Activated gamma-delta T cell treated with Interleukin-2 at 50 U/mL for 16 hours (primary cell): ENCODE results near the gene REPIN1.
A peak's percentile ranks its signal among the peaks of the same experiment; 100 is the strongest.
"Not testable (repeated sequence)": the region's sequence is repeated elsewhere in the genome, so short reads cannot be mapped to it uniquely, and the experiment has no call there.

Experiments
- DNase-seq: peaks from one replicate; pipeline ENCODE4 v3.0.0-alpha.2; 2020

The REPIN1 gene

GRCh38 chr7:150378115-150378852, 9.7 kb downstream of the REPIN1 start:
- DNase-seq: peak; percentile 45

DNA sequence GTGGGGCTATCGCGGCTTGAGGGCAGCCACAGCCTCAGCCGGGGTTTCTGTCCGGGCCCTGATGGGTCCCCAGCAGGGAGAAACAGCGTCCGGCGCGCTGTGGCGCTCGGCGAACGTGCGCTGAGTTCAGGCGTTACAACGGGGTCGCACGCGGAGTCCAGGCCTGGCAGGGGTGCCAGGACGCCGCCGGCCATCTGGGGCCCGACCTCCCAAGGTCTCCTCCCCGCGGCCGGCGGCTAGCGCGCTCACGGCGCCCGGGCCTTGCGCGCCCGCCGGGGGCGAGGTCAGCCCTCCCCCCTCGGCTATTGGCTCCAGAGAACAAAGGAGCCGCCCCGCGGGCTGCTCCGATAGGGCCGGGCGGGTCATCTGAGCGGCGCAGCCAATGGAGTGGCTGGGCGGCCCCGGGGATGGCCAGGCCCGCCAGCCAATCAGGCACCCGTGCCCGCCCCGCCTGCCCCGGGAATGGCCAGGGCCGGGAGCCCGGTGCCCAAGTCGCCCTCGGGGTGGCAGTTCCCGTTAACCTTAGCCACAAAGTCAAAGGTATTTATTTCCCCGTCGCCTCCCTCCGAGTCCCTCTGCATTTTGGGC, 10.3 kb downstream of the REPIN1 start, which contains the start of gene ZNF775:
ZNF775 (plus strand) TSS at position 478 of the 588 bp plus-strand sequence. CDS start 9,141 bp downstream, outside the sequence.
- DNase-seq: peak; percentile 90

DNA sequence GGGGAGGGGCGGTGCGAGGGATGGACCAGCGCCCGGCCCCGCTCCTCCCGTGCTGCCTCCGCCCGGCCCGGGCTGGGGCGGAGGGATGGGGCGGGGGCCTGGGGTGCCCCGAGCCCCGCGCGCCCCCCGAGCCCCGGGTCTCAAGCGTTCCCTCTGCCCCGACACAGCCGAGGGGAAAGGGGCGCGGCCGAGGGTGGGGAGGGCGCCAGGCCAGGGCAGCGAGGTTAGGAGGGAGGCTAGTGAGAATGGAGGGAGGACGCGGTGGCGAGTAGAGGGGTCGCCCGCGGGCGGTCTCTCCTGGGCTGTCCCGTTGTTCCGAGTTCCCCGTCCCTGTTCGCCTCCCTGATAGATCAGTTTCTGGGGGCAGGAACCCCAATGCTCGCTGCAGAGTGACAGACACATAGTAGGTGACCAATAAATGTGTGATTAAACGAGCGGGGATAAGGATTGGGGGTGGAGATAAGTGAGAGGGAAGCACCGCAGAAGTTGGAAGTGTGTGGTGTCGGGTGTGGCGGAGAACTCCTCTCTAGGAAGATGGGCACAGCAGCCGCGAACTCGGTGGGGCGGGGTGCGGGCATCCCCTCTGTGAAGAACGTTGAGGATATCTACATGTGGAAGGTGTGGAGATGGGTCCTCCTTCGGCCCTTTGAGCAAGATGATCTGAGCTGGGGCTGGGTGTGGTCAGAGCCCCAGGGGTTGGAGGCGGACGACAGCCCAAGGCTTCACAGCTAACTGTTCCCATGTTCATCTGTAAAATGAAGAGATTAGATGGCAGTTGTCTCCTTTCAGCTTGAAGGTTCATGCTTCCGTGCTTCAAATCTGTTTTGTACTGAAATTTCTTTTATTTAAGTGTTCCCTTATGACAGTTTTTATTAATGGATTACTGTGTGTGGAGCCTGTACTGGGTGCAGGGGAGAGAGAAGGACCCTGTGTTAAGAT, 11.1 kb downstream of the REPIN1 start:
- no peak for DNase-seq

DNA sequence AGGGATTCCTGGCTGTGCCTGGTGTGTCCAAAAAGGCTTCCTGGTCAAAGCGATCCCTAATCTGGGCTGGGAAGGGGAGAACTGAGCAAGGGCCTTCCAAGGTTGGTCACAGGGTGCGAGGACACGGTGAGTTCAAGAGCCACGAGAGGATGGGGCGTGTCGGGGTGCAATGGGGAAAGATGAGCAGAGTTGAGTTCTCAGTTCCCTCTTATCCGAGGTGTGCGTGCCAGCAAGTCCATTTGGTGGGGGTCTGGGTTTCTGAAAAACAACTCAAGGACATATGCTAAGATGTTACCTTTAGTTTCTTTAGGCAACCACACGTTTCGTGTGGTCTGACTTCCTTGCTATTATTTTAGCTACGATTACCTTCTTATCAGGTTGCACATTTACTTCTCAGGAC, 11.8 kb downstream of the REPIN1 start:
- DNase-seq: no peak

GRCh38 chr7:150381096-150381495, 12.5 kb downstream of the REPIN1 start:
- no peak for DNase-seq

- DNase-seq: no peak
Observed at GRCh38 chr7:150381785-150382122, 13.1 kb downstream of the REPIN1 start.

DNA sequence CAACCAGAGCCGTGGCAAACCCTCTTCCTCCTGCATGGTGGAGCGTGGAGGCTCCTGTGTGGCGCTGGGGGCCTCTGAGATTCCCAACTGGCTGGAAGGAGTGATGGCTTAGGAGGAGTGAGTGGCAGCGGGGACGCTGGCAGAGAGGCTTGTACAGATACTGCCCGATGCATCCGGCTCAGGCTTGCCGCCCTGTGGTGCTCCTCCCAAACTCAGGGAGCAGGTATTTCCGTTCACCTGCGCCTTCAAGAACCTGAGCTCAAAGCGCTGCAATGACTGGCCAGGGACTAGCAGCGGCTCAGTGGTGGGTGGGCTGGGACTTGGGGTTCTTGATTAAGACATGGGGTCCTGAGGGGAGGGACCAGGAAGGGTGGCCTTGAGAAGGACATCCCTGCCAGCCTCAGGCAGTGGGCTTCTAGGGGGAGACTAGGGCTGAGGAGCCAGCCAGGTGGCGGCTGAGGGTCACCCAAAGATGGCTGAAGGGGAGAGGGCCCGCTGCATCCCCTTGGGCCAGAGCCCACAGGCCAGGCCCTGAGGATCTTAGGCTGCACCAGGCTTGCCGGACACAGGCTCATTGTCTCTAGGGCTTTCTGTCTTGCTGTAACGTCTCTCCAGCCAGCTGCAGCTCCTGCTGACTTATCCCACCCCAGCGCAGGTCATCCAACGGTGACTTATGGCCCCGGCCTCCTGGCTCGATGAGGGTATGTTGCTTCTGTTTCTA, 13.7 kb downstream of the REPIN1 start:
- no peak for DNase-seq

DNA sequence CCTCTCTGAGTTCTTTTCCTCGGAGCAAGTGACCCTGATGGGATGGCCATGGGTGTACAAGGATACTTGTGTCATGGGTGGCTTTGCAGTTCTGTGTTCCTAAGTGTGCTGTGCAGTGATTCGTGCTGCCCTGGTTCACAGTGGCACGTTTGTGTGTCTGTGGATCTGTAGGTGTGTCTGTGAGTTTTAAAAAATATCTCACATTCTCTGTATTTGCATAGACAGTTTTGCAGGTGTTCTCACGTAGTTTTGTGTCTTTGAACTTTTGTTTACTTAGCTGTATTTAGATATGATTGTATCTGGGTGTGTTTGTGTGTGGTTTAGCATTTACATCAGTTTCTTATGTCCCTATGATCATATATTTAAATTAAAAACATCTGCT, 14.2 kb downstream of the REPIN1 start:
- DNase-seq: no peak

DNA sequence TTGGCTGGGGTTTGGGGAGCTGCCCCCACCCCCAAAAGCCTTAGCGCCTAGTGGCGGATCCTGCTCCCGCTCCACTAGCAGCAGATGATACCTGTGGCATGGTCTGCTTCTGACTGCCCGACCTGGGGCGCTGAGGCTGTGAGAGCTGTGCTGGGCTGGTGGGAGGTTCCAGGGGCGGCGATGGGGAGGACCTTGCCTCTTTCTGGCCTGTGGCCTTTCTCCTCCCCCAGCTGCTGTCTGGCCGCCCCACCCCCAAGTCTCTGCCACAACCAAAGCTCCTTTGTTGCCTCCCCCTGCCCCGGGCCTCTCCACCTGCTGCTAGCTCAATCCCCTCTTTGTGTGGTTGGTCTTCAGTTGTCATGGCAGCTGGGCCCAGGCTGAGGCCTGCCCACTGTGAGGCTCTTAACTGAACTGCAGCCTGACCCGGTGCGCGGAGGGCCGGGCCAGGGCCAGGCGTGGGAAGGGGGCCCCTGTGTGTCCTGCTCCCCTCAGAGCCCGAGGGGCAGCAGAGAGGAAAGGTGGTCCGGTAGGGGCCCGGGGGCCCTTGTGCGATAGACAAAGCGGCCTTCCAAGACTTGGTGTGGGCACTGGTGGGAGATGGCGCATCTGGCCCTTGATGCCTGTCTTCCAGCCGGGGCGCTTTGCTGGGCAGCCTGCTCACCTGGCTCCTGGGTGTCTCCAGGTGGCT, 15.2 kb downstream of the REPIN1 start:
- no peak for DNase-seq

- no peak for DNase-seq
Observed at GRCh38 chr7:150384406-150385301, 16.0 kb downstream of the REPIN1 start.

DNA sequence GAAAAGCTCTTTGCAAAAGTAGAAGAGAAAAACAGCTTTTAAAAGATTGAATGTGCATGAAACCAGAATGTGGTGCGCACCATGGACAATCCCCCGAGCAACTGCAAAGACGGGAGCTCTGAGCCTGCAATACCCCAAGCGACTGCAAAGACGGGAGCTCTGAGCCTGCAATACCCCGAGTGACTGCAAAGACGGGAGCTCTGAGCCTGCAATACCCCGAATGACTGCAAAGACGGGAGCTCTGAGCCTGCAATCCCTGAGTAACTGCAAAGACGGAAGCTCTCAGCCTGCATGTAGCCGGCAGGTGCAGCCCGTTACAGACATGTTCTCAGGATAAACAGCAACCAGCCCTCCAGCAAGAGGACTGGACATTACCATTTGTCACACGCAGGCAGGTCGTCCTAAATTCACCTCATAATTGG, 16.7 kb downstream of the REPIN1 start:
- DNase-seq: no peak

DNA sequence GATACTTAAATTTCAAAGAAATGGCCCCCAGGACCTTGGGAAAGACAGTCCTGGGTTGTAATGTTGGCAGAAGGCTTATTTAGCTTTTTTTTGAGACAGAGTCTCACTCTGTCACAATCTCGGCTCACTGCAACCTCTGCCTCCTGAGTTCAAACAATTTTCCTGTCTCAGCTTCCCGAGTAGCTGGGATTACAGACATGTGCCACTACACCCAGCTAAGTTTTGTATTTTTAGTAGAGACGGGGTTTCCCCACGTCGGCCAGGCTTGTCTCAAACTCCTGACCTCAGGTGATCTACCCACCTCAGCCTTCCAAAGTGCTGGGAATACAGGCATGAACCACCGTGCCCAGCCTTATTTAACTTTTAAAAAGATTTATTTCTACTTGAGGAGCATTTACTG, 17.3 kb downstream of the REPIN1 start:
- DNase-seq: not testable (repeated sequence)

DNA sequence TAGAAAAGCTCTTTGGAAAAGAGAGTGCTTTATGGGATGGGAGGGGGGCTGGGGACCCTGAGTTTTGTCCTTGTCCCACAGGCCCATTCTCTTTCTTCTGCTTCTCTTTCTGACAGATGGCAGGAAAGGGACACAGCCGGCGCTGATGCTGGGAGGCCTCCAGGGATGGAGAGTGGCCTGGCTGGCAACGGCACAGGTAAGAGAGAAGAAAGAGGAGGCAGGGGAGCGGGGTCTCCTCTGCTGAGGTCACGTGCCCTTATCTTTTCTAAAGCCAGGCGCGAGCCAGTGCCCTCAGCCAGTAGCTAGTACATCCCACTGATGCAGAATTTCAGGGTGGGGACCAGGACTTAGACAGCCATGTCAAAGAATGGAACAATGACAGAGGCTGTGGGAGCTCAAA, 19.7 kb downstream of the REPIN1 start:
- DNase-seq: no peak

GRCh38 chr7:150388709-150389531, 20.3 kb downstream of the REPIN1 start:
- DNase-seq: no peak

- DNase-seq: no peak
Observed at GRCh38 chr7:150389532-150389816, 20.9 kb downstream of the REPIN1 start.

DNA sequence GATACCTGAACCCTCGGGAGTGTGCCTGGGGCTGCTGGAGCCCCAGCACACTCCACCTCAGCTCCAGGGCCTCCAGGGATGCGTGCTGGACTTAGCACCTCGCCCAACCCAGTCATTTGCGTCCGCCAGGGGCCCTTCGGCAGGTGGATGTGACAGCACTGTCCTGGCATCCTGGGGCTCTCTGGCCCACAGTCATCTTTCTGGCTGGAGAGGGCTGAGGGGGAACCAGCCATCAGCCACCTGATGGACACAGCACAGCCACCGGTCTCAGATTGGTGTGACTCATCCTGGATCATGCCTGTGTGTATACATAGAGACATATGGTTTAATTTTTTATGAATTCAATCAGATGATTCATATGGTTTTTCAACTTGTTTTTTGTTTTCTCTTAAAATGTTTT, 21.6 kb downstream of the REPIN1 start:
- no peak for DNase-seq

DNA sequence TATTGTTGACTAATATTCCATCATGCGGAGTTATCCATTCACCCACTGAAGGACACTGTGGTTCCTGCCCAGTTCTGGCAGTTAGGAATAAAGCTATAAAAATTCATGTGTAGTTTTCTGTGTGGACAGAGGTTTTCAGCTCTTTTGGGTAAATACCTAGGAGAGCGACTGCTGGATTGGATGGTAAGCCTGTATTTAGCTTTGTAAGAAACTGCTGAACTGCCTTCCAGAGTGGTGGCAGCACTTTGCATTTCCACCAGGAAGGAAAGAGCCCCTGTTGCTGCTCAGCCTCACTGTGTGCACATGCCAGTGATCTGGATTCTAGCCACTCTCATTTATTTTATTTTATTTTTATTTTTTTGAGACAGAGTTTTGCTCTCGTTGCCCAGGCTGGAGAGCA, 24.7 kb downstream of the REPIN1 start:
- no peak for DNase-seq

- no peak for DNase-seq
Observed at GRCh38 chr7:150396426-150396825, 27.8 kb downstream of the REPIN1 start.

DNA sequence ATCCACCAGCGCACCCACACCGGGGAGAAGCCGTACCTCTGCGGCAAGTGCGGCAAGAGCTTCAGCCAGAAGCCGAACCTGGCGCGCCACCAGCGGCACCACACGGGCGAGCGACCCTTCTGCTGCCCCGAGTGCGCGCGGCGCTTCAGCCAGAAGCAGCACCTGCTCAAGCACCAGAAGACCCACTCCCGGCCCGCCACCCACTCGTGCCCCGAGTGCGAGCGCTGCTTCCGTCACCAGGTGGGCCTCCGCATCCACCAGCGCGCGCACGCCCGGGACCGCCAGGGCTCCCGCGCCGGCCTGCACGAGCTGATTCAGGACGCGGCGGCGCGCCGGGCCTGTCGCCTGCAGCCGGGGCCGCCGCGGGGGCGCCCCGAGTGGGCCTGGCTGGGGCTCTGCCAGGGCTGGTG, 28.2 kb downstream of the REPIN1 start:
- DNase-seq: no peak

DNA sequence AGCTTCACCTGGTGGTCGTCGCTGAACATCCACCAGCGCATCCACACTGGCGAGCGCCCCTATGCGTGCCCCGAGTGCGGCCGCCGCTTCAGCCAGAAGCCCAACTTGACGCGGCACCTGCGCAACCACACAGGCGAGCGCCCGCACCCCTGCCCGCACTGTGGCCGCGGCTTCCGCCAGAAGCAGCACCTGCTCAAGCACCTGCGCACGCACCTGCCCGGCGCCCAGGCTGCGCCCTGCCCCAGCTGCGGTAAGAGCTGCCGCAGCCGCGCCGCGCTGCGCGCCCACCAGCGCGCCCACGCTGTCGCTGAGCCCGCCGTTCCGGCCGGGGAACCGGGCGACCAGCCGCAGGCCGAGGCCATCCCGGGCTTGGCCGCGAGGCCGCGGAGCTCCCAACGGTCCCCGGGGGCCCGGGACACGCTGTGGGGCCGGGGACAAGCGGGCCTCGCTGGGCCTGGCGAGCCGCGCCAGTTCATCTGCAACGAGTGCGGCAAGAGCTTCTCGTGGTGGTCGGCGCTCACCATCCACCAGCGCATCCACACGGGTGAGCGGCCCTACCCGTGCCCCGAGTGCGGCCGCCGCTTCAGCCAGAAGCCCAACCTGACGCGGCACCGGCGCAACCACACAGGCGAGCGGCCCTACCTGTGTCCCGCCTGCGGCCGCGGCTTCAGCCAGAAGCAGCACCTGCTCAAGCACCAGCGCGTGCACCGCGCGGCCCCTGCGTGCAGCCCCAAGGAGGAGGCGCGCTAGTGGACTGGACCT, 28.9 kb downstream of the REPIN1 start:
- DNase-seq: no peak
